Fibroblast of peridontal ligament (primary cell): ENCODE results near the gene ATP1A2.

ENCODE experiments used
- DNase-seq: peaks from one replicate; pipeline ENCODE4 v3.0.0-alpha.2; 2010; ENCODE audit errors: extremely low read depth

ATP1A2 gene

DNA sequence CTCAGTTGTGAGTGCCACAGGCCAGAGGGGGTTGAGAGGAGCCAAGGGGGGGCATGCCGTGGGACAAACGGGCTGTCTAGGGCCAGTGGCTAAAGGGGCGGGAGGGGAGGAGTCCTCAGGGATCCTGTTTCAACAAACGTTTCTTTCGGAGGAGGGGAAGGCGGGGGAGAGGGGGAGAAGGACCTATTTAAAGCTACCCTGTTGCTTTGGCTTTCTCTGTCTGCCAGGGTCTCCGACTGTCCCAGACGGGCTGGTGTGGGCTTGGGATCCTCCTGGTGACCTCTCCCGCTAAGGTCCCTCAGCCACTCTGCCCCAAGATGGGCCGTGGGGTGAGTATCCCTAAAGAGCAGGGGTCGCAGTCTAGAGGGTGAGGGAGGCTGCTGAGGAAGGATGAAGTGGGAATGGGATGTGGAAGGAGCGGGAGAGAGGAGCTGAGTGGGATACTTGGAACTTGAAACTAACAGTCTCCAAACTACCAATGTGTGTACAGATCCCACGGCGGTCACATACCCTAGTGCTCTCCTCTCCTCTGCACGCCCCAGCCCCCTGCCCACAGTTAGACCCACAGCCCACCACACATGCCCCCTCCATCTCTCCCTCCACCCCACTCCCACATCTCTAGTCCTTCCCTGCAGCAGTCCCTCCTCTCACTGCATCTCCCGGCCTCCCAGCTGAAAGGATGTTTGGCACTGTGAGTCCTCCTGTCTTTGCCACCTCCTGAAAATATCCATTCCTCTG lies at the start of gene ATP1A2:
Gene ATP1A2, plus strand, starts transcription at position 215 of the 738 bp plus-strand sequence. Its CDS starts 103 bp downstream, at position 318.
- DNase-seq, result no peak

DNA sequence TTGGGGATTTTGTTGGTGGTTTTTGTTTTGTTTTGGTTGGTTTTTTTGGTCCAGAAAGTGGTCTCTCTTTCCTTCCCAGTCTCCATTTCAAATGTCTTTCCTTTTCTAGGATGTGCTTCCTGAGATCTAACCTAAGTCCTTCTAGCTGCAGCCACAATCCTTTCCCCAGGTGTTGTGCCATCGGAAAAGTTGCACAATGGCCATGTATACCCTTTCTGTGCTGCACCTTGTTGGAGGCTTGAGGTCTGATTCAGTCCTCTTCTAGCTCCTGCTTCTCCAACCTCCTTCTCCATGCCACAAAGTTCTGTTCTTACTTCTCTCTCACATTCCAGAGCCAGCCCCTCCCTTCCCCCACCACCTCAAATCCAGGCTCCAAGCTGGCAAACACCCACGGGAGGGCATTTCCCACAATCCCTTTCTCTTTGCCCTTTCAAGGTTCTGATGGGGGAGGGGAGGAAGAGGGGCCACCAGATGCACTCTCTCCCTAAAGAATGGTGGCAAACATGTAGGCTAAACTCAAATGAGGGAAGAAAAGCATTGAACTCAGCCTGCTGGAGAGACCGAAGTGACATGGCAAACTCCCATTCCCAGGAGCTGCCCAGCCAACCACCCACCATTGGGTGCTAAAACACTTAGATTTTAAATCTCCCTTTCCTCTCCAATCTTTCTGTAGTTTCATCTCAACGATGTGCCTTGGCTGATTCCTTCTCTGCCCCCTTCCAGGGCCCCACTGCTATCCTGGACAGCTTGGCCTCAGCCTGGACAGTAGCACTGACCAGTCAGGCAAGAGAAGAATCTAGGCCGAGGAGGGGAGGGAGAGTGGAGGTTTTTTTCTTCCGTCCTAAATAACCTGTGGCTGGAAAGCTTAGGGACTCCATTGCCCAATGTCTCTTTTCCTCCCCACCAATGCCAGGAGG lies 48.5 kb upstream of the ATP1A2 start:
- DNase-seq, result no peak

DNA sequence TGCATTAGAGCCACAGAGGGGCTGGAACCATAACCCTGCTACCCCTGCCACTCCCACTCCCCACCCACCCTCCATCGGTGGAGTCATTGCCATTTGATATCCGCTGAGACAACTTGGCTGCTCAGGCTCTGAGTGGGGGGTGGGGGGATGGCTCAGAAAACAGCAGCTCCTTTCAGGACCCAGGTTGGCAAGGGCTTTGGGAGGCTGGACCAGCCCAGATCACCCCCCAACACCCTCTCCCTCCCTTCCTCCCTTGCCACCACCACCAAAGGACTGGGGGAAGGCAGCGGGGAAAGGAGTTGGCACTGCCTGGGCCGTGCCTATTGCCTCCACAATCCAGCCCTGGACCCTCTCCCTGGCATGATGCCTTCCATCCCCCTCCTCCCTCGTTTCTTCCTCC lies 47.3 kb upstream of the ATP1A2 start:
- DNase-seq, result no peak

GRCh38 chr1:160069460-160070231 lies 45.9 kb upstream of the ATP1A2 start, which contains the start of gene KCNJ10:
Gene KCNJ10, minus strand, starts transcription at chr1:160070160. Its CDS starts 27,628 bp downstream, at chr1:160042532.
- no peak for DNase-seq

DNA sequence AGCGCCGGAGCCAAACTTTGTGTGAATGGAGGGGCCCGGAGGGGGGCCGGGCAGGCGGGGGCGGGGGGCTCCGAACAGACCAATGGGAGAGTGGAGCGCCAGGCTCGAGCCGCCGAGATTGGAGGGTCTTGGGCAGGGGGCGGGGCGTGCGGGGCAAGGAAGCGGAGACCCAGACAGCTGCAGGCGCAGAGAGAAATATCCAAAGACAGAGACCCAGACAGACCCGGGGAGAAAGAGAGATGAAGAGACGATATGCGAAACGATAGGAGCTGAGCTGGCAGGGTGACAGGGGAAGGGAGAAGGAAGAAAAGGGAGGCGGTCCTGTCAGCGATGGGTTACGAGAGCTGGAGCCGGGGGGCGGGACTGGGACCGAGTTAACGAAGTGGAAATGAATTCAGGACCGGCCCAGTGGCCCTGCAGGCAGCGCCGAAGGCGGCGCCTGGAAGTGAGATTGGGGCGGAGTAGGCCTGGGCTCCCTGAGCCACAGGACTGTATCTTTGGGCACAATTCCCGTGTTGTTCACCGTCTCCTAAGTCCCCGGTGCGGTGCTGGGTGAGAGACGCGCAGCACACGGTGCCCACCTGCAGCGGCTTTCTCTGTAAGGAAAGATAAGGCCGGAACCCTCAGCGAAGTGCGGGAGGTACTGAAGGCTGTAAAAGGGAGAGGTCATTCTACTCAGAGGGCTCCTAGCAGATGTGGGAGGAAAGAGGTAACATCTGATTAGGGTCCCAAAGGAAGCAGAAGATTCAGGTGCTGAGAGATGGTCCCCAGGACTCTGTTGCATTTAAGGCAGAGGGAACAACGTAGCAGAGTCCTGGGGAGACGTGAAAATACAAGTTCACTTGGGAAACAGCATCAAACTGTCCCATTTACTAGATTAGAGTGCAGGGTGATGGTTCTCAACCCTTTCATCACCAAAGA lies 45.1 kb upstream of the ATP1A2 start:
- DNase-seq, result peak; percentile 26

- no peak for DNase-seq
Observed at GRCh38 chr1:160071289-160071688, 44.3 kb upstream of the ATP1A2 start.

DNA sequence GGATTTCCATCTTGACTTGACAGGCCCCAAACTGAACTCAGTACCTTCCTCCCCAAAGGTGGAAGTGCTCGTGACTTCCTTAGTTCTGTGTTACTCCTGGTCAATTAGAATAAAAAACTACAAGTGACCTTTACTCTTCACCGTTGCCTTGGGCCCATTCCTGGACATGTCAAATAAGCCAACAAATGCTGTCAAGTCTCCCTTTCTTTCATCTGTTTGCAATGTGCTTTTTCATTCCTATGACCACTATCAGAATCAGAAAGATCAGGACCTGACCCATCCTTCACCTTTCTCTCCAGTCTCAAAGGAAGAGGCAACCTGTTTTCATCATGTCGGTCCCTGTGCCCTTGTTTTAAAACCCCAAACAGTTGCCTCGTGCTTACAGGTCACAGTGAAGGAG lies 40.7 kb upstream of the ATP1A2 start:
- no peak for DNase-seq

DNA sequence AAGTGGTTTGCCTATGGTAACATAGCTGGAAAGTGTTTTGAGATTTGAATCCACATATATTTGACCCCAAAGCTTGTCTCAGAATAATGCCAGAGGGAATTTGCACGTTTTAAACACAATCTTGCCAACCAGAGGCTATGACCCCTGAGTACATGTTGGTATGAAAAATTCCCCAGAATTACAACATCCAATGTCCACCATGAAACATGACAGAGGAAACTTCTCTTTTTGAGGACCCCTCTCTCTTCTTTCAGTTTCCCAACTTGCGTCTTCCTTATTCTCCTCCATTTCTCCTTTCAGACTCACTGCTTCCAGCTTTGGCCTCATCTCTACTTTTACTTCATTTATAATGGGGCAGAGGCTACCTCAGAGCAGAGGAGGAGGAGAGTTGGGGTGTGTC lies 39.7 kb upstream of the ATP1A2 start:
- no peak for DNase-seq

DNA sequence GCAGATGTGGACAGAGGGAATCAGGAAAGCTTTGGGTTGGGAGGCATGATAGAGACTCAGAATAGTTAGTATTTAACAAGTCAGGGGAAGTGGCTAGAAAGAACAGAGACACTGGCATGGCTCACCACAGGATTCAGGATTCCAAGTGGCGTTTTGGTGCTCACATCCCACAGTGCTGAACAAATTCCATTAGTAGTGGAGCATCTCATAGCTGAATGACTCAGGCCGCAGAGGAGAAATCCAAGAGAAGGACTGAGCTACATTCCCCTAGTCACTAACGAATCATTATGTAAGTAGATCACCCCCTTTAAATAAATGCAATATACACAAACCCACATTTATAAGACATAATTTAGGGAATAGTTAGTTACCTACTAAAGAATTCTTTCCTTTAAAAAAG lies 39.3 kb upstream of the ATP1A2 start:
- no peak for DNase-seq

GRCh38 chr1:160077486-160077885 lies 38.1 kb upstream of the ATP1A2 start:
- no peak for DNase-seq

GRCh38 chr1:160078512-160079195 lies 36.9 kb upstream of the ATP1A2 start:
- DNase-seq, result no peak

GRCh38 chr1:160079448-160079847 lies 36.1 kb upstream of the ATP1A2 start:
- DNase-seq, result no peak

DNA sequence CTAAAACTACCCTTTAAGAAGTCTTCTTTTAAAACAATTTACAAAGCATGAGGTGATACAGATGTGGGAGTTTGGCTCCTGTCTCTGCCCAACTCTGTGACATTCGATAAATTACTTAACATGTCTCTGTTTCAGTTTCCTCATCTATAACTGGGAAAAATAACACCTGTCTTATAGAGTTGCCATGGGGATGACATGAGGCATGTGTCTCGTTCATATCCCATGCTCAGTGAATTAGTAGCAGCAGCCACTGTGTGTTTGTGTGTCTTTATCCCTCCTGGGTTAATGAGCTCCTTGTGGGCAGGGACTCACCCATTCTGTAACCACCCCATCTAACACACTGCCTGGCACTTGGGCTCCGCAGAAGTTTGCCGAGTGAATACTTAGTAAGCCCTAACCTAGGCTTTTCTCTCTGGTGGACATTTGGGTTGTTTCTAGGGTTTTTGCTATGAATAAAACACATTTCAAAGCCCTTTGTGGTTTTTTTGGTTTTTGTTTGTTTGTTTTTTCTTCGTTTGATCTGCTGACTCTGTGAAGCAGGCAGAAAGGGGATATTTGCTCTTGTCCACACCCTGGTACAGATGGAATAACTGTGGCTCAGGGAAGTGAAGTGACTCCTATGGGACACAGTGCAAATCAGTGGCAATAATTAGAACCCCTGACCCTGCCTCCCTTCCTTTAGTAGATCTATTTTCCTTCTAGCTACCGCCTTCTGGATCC lies 35.0 kb upstream of the ATP1A2 start:
- DNase-seq, result no peak

- DNase-seq, result peak; percentile 52
Observed at GRCh38 chr1:160081261-160081936, 34.2 kb upstream of the ATP1A2 start, which contains the start of gene KCNJ9. Gene KCNJ9, plus strand, starts transcription at chr1:160081538. Its CDS starts 2,493 bp downstream, at chr1:160084031.

DNA sequence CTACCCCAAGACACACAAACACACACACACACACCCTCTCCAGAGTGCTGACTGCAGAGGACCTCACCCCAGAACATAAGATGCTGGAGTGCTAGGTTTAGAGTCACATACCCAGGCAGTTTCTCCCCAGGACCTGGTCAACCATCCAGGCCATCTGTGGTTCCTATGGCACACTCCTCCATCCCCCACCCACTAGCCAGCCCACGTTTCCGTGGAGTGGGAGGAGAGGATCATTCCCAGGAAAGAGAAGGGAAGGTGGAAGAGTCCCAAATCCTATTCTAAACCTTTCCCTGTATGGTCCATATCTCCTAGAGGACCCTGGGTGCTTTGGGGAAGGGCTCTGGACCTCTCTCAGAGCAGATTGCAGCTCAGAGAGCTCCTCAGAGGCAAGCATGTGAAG lies 33.1 kb upstream of the ATP1A2 start:
- DNase-seq, result no peak

DNA sequence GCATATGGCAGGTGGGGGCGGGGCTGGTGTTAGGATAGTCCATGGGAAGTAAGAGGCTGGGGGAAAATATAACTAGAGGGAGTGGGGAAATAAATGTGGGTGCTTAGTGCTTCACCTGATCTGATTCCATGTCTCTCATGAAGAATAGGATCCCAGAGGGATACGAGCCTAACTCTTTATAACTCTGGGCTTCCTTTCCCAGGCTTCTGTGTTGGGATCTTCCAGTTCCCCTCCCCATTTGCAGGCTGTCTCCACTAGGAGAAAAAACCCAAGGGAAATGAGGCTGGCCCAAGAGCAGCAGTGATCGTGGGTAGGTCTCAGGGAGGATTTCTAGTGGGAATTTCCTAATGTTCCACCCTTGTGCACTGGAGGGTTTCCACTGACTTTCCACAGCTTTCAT lies 32.6 kb upstream of the ATP1A2 start:
- no peak for DNase-seq

- DNase-seq, result no peak
Observed at GRCh38 chr1:160083968-160084770, 31.4 kb upstream of the ATP1A2 start.

DNA sequence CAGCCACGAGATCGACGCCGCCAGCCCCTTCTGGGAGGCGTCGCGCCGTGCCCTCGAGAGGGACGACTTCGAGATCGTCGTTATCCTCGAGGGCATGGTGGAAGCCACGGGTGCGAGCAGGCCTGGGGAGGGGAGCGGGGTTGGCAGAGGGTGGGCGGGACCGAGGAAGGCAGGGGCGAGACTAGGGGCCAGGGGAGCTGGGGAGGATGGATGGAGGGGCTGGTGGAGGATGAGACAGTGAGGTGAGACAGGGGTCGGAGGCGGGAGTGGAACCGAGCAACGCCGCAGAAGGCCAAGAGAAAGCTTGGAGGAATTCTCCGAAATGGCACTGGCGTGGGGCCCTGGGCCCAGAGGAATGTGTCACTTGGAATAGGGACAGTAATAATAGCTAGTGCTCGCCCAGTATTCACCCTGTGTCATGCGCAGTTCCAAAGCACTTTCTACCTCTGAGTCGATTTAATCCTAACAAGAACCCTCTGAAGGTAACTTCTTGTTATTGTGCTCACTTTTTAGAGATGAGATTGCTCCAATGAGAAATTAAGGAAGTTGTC lies 30.7 kb upstream of the ATP1A2 start:
- DNase-seq, result no peak
